ENCODE measurements around the gene HMGXB4. TPM values are rescaled to one million over a fixed set of nuclear protein-coding genes. Genes with fewer than 3 reads are reported as not detected.

HMGXB4 gene
- total and polyA plus RNA-seq, 2 of the 13 experiments (the other 11 are each of a cell fraction or from before 2014, with no cell fraction given), result 13.9 to 16.3 TPM

DNA sequence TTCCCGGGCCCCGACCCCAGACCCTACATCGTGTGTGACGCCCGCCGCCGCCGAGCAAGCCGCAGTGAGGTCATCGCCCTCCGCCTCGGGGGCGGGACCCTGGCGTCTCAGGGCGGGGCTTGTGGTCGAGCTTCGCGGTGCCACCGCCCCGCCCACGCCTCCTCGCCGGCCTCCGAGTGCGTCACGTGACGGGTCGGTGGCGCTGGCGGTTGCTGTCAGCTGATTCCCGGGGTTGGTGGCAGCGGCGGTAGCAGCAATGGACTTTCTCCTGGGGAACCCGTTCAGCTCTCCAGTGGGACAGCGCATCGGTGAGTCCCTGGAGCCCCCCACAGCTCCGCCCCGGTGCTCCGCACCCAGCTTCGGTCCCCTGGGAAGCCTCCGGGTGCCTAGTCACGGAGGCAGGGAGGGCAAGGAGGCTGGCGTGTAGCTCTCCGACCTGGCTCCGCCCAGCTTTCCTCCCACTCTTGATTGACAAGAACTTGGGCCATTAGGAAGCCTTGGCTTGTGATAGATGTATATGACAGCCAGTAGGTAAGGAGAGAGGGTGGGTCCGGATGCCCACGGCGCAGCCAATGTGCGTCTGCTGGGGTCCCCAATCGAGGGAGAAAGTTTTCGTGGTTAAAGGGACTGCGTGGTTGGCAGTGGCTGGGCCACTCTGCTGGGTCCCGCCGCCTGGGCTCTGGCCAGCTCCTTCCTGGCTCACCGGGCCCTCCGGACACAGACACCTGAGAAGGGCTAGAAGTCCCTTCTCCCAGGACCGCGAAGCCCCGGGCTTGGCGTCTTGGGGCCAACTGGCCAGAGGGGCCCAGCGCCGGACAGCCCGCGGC is 42.6 kb downstream of the HMGXB4 start, which contains the start of gene TOM1 (continued):
- 0 out of 2 replicates have a peak, but pooled peaks have one; percentile 62 for TF ChIP-seq ZSCAN22 (CRISPR knock-in tag; IDR thresholded peaks at IDR 0.05)
- TF ChIP-seq, protein P1, sequence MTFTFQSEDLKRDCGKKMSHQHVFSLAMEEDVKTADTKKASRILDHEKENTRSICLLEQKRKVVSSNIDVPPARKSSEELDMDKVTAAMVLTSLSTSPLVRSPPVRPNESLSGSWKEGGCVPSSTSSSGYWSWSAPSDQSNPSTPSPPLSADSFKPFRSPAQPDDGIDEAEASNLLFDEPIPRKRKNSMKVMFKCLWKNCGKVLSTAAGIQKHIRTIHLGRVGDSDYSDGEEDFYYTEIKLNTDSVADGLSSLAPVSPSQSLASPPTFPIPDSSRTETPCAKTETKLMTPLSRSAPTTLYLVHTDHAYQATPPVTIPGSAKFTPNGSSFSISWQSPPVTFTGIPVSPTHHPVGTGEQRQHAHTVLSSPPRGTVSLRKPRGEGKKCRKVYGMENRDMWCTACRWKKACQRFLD (CRISPR knock-in tag; IDR thresholded peaks at IDR 0.05; ENCODE audit: borderline replicate concordance), result no peak; the same call in 1 of the 2 replicates
- TF ChIP-seq ATAD3A (CRISPR knock-in tag; IDR thresholded peaks at IDR 0.05), result no peak
- TF ChIP-seq KDM2A (CRISPR knock-in tag; IDR thresholded peaks at IDR 0.05; ENCODE audit: borderline replicate concordance, low read depth), result peak; percentile 98
- 0 out of 2 replicates have a peak, but pooled peaks have one; percentile 57 for TF ChIP-seq KDM3A (CRISPR knock-in tag; IDR thresholded peaks at IDR 0.05; ENCODE audit: low read depth)
- no peak for TF ChIP-seq NFE2L1 (CRISPR knock-in tag; IDR thresholded peaks at IDR 0.05; ENCODE audit: borderline replicate concordance)
- no peak; the same call in 1 of the 2 replicates for TF ChIP-seq ZNF552 (CRISPR knock-in tag; IDR thresholded peaks at IDR 0.05; ENCODE audit: borderline replicate concordance)
- TF ChIP-seq, protein P2, sequence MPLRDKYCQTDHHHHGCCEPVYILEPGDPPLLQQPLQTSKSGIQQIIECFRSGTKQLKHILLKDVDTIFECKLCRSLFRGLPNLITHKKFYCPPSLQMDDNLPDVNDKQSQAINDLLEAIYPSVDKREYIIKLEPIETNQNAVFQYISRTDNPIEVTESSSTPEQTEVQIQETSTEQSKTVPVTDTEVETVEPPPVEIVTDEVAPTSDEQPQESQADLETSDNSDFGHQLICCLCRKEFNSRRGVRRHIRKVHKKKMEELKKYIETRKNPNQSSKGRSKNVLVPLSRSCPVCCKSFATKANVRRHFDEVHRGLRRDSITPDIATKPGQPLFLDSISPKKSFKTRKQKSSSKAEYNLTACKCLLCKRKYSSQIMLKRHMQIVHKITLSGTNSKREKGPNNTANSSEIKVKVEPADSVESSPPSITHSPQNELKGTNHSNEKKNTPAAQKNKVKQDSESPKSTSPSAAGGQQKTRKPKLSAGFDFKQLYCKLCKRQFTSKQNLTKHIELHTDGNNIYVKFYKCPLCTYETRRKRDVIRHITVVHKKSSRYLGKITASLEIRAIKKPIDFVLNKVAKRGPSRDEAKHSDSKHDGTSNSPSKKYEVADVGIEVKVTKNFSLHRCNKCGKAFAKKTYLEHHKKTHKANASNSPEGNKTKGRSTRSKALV (CRISPR knock-in tag; IDR thresholded peaks at IDR 0.05), result peak; percentile 16; the same call in 1 of the 2 replicates
- TF ChIP-seq SRF (IDR thresholded peaks at IDR 0.05; ENCODE audit: low read depth, low read length), result no peak
- TF ChIP-seq KLF9 (CRISPR knock-in tag; IDR thresholded peaks at IDR 0.05; ENCODE audit: low read depth), result no peak
- TF ChIP-seq ZNF143 (CRISPR knock-in tag; IDR thresholded peaks at IDR 0.05), result no peak; the same call in 1 of the 2 replicates
- TF ChIP-seq ETV6 (CRISPR knock-in tag; conservative IDR thresholded peaks at IDR 0.05), result peak; percentile 54; the same call in 1 of the 2 replicates
- TF ChIP-seq, protein P3, sequence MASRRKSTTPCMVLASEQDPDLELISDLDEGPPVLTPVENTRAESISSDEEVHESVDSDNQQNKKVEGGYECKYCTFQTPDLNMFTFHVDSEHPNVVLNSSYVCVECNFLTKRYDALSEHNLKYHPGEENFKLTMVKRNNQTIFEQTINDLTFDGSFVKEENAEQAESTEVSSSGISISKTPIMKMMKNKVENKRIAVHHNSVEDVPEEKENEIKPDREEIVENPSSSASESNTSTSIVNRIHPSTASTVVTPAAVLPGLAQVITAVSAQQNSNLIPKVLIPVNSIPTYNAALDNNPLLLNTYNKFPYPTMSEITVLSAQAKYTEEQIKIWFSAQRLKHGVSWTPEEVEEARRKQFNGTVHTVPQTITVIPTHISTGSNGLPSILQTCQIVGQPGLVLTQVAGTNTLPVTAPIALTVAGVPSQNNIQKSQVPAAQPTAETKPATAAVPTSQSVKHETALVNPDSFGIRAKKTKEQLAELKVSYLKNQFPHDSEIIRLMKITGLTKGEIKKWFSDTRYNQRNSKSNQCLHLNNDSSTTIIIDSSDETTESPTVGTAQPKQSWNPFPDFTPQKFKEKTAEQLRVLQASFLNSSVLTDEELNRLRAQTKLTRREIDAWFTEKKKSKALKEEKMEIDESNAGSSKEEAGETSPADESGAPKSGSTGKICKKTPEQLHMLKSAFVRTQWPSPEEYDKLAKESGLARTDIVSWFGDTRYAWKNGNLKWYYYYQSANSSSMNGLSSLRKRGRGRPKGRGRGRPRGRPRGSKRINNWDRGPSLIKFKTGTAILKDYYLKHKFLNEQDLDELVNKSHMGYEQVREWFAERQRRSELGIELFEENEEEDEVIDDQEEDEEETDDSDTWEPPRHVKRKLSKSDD (CRISPR knock-in tag; IDR thresholded peaks at IDR 0.05; ENCODE audit: low read depth), result peak; percentile 82; the same call in 1 of the 2 replicates
- TF ChIP-seq, protein P4, sequence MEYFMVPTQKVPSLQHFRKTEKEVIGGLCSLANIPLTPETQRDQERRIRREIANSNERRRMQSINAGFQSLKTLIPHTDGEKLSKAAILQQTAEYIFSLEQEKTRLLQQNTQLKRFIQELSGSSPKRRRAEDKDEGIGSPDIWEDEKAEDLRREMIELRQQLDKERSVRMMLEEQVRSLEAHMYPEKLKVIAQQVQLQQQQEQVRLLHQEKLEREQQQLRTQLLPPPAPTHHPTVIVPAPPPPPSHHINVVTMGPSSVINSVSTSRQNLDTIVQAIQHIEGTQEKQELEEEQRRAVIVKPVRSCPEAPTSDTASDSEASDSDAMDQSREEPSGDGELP (IDR thresholded peaks at IDR 0.05; ENCODE audit: borderline replicate concordance, low read depth), result peak; percentile 97
- TF ChIP-seq ZNF737 (CRISPR knock-in tag; IDR thresholded peaks at IDR 0.05; ENCODE audit: borderline replicate concordance), result no peak
- no peak for TF ChIP-seq RFX3 (CRISPR knock-in tag; IDR thresholded peaks at IDR 0.05)
- no peak for TF ChIP-seq BRCA1 (CRISPR knock-in tag; IDR thresholded peaks at IDR 0.05)
- TF ChIP-seq, protein P5, sequence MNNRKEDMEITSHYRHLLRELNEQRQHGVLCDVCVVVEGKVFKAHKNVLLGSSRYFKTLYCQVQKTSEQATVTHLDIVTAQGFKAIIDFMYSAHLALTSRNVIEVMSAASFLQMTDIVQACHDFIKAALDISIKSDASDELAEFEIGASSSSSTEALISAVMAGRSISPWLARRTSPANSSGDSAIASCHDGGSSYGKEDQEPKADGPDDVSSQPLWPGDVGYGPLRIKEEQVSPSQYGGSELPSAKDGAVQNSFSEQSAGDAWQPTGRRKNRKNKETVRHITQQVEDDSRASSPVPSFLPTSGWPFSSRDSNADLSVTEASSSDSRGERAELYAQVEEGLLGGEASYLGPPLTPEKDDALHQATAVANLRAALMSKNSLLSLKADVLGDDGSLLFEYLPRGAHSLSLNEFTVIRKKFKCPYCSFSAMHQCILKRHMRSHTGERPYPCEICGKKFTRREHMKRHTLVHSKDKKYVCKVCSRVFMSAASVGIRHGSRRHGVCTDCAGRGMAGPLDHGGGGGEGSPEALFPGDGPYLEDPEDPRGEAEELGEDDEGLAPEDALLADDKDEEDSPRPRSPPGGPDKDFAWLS (CRISPR knock-in tag; IDR thresholded peaks at IDR 0.05; ENCODE audit: borderline replicate concordance), result no peak

Data from HepG2 (cell line).